Activated T-helper 1 cell treated with anti-CD3 and anti-CD28 coated beads, Interleukin-2, amount 50 U/mL, for 16 hours (primary cell): ENCODE measurements around the gene SLC29A1.
"Not testable (repeated sequence)": the region's sequence is repeated elsewhere in the genome, so short reads cannot be mapped to it uniquely, and the experiment has no call there.

Experiments
- DNase-seq, 2 donors: peaks; one replicate each; pipeline ENCODE4 v3.0.0-alpha.2; 2020; ENCODE audit warnings: low read depth in 1 of 2, low spot score in 1 of 2

The SLC29A1 gene

GRCh38 chr6:44223319-44224028, at the start of gene SLC29A1:
Gene SLC29A1 (plus strand): TSS chr6:44223595. CDS start chr6:44227314, 3,719 bp downstream.
- peak; percentile 63 to 73 for DNase-seq

GRCh38 chr6:44176130-44176761, 47.1 kb upstream of the SLC29A1 start:
- DNase-seq: no peak

GRCh38 chr6:44176762-44177509, 46.5 kb upstream of the SLC29A1 start:
- no peak for DNase-seq

- no peak for DNase-seq
Measured at GRCh38 chr6:44177691-44178423, 45.5 kb upstream of the SLC29A1 start.

GRCh38 chr6:44178424-44179071, 44.8 kb upstream of the SLC29A1 start:
- DNase-seq: no peak

- DNase-seq: no peak
Measured at GRCh38 chr6:44179072-44179536, 44.3 kb upstream of the SLC29A1 start.

GRCh38 chr6:44179648-44180047, 43.7 kb upstream of the SLC29A1 start:
- no peak for DNase-seq

- DNase-seq: no peak
Measured at GRCh38 chr6:44180406-44180805, 43.0 kb upstream of the SLC29A1 start.

GRCh38 chr6:44180886-44181285, 42.5 kb upstream of the SLC29A1 start:
- DNase-seq: no peak

- not testable (repeated sequence) for DNase-seq
Measured at GRCh38 chr6:44181784-44182183, 41.6 kb upstream of the SLC29A1 start.

GRCh38 chr6:44182911-44183390, 40.4 kb upstream of the SLC29A1 start:
- no peak for DNase-seq

- DNase-seq: no peak
Measured at GRCh38 chr6:44183783-44184182, 39.6 kb upstream of the SLC29A1 start.

- DNase-seq: not testable (repeated sequence)
Measured at GRCh38 chr6:44185356-44185755, 38.0 kb upstream of the SLC29A1 start.

- no peak for DNase-seq
Measured at GRCh38 chr6:44185953-44186634, 37.3 kb upstream of the SLC29A1 start.

- DNase-seq: no peak
Measured at GRCh38 chr6:44186635-44187025, 36.8 kb upstream of the SLC29A1 start.

- no peak for DNase-seq
Measured at GRCh38 chr6:44188819-44189218, 34.6 kb upstream of the SLC29A1 start.

GRCh38 chr6:44189257-44189656, 34.1 kb upstream of the SLC29A1 start:
- no peak for DNase-seq

GRCh38 chr6:44190715-44191114, 32.7 kb upstream of the SLC29A1 start:
- no peak for DNase-seq

- DNase-seq: no peak
Measured at GRCh38 chr6:44192428-44193041, 30.9 kb upstream of the SLC29A1 start.
